ENCODE results near the gene PRKAB1. TPM values are rescaled to one million over a fixed set of nuclear protein-coding genes. Genes with fewer than 3 reads are reported as not detected.
"Not testable (repeated sequence)": the region's sequence is repeated elsewhere in the genome, so short reads cannot be mapped to it uniquely, and the experiment has no call there.

Gene PRKAB1
- total RNA-seq, 1 donor from 2014 or later: 34.4 TPM

DNA sequence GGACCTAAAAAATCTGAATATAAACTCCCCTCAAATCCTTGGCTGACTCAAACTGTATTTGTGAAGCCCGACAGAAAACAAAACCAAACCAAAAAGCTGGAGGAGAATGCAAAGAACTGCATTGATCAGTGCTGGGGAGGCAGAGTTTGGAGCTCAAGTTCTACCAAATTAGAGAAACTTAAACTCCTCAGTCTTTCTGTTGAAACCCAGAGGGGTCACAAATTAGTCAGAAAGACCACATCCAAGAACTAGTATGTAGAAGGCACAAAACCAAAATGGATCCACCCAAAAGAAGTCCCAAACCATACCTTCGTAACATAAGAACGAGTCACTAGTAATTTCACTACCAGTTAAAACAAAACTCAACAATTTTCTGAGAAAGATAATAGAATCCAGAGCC, 15.3 kb upstream of the PRKAB1 start:
- Mint-ChIP-seq H3K27ac (ENCODE audit: unreplicated experiment) (no peak overlapping the region), H3K36me3 (ENCODE audit: low read depth) (no peaks in the 10 kb centered on the region), H3K27me3 (ENCODE audit: low read depth) (peaks cover 13% of the 10 kb centered on the region), H3K4me1 (no peaks in the 10 kb centered on the region), H3K9me3 (no peaks in the 10 kb centered on the region), H3K4me3 (no peak overlapping the region)
- DNase-seq (ENCODE audit: low read depth, low spot score): no peak
- TF ChIP-seq, protein P1, sequence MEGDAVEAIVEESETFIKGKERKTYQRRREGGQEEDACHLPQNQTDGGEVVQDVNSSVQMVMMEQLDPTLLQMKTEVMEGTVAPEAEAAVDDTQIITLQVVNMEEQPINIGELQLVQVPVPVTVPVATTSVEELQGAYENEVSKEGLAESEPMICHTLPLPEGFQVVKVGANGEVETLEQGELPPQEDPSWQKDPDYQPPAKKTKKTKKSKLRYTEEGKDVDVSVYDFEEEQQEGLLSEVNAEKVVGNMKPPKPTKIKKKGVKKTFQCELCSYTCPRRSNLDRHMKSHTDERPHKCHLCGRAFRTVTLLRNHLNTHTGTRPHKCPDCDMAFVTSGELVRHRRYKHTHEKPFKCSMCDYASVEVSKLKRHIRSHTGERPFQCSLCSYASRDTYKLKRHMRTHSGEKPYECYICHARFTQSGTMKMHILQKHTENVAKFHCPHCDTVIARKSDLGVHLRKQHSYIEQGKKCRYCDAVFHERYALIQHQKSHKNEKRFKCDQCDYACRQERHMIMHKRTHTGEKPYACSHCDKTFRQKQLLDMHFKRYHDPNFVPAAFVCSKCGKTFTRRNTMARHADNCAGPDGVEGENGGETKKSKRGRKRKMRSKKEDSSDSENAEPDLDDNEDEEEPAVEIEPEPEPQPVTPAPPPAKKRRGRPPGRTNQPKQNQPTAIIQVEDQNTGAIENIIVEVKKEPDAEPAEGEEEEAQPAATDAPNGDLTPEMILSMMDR (conservative IDR thresholded peaks at IDR 0.05): no peak

DNA sequence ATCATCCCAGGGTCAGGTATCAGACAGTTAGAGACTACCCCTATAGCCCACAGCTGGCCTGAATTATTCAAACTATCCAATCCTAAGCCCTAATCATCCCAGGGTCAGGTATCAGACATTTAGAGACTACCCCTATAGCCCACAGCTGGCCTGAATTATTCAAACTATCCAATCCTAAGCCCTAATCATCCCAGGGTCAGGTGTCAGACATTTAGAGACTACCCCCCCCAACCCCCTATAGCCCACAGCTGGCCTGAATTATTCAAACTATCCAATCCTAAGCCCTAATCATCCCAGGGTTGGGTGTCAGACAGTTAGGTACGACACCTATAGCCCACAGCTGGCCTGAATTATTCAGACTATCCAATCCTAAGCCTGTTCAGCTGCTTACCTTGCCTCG, 10.9 kb upstream of the PRKAB1 start:
- H3K4me3 Mint-ChIP-seq; H3K4me1 Mint-ChIP-seq; H3K9me3 Mint-ChIP-seq; DNase-seq (ENCODE audit: low read depth, low spot score); H3K27ac Mint-ChIP-seq (ENCODE audit: unreplicated experiment); H3K36me3 Mint-ChIP-seq (ENCODE audit: low read depth): not testable (repeated sequence)
- peaks cover 28% of the 10 kb centered on the region for H3K27me3 Mint-ChIP-seq (ENCODE audit: low read depth)

DNA sequence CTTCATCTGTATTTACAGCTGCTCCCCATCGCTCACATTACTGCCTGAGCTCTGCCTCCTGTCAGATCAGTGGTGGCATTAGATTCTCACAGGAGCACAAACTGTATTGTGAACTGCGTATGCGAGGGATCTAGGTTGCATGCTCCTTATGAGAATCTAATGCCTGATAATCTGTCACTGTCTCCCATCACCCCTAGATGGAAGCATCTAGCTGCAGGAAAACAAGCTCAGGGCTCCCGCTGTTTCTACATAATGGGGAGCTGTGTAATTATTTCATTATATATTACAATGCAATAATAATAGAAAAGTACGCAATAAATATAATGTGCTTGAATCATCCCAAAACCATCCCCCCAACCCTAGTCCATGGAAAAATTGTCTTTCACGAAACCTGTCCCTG, 9.8 kb upstream of the PRKAB1 start:
- TF ChIP-seq, protein P1 (conservative IDR thresholded peaks at IDR 0.05): peak; percentile 16
- not testable (repeated sequence) for DNase-seq (ENCODE audit: low read depth, low spot score); H3K4me3 Mint-ChIP-seq; H3K4me1 Mint-ChIP-seq; H3K9me3 Mint-ChIP-seq; H3K27ac Mint-ChIP-seq (ENCODE audit: unreplicated experiment); H3K36me3 Mint-ChIP-seq (ENCODE audit: low read depth)
- peaks cover 37% of the 10 kb centered on the region for H3K27me3 Mint-ChIP-seq (ENCODE audit: low read depth)

- DNase-seq (ENCODE audit: low read depth, low spot score): peak; percentile 30
- Mint-ChIP-seq H3K9me3 (no peaks in the 10 kb centered on the region), H3K27ac (ENCODE audit: unreplicated experiment) (no peak overlapping the region), H3K4me3 (no peak overlapping the region), H3K27me3 (ENCODE audit: low read depth) (peaks cover 47% of the 10 kb centered on the region), H3K36me3 (ENCODE audit: low read depth) (no peaks in the 10 kb centered on the region), H3K4me1 (no peaks in the 10 kb centered on the region)
- TF ChIP-seq, protein P1 (conservative IDR thresholded peaks at IDR 0.05): peak; percentile 91
These were observed 8.5 kb upstream of the PRKAB1 start for GRCh38 chr12:119659289-119659897.

DNA sequence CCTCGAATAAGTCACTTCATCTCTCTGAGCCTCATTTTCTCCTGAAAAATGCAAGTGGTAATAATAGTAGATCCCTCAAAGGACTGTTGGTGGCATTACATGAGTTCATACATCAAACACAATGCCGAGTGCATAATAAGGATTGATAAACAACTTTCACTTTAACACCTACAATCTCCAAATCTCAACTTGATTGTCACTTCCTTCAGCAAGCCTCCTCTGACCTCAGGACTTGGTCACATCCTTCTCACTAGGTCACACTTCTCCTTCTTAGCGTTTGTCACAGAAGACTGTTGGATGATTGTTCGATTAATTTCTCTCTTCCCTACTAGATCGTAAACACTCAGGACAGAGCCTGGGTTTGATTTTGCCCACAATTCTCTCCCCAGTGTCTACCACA, 7.9 kb upstream of the PRKAB1 start:
- DNase-seq (ENCODE audit: low read depth, low spot score): no peak
- H3K4me1 Mint-ChIP-seq: no peaks in the 10 kb centered on the region
- no peaks in the 10 kb centered on the region for H3K9me3 Mint-ChIP-seq
- H3K36me3 Mint-ChIP-seq (ENCODE audit: low read depth): no peaks in the 10 kb centered on the region
- peaks cover 49% of the 10 kb centered on the region for H3K27me3 Mint-ChIP-seq (ENCODE audit: low read depth)
- H3K4me3 Mint-ChIP-seq: no peak overlapping the region
- H3K27ac Mint-ChIP-seq (ENCODE audit: unreplicated experiment): no peak overlapping the region
- TF ChIP-seq, protein P1 (conservative IDR thresholded peaks at IDR 0.05): no peak

DNA sequence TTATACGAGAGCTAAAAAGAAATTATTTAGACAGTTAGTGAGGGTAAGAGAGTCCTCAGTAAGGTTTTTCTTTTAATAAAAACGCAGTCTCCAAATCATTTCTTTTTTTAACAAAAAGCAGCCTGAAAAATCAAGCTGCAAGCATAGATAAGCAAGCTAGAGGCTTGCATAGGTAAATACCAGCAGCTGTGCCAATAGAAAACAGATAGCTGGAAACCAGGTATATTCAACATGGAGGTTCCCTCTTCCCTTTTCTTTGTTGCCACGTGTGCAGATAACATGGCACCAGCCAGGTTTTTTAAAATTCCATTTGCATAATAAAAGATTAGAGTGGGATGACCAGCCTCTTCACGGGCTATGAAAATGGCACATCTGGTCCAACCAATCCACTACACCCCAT, 6.1 kb upstream of the PRKAB1 start:
- no peaks in the 10 kb centered on the region for H3K9me3 Mint-ChIP-seq
- no peaks in the 10 kb centered on the region for H3K36me3 Mint-ChIP-seq (ENCODE audit: low read depth)
- TF ChIP-seq, protein P1 (conservative IDR thresholded peaks at IDR 0.05): no peak
- no peak overlapping the region for H3K27ac Mint-ChIP-seq (ENCODE audit: unreplicated experiment)
- DNase-seq (ENCODE audit: low read depth, low spot score): no peak
- no peak overlapping the region for H3K4me3 Mint-ChIP-seq
- no peaks in the 10 kb centered on the region for H3K4me1 Mint-ChIP-seq
- H3K27me3 Mint-ChIP-seq (ENCODE audit: low read depth): peaks cover 51% of the 10 kb centered on the region
